GM04504 (cell line): ENCODE data around the gene C5orf63.
"Not testable (repeated sequence)": the region's sequence is repeated elsewhere in the genome, so short reads cannot be mapped to it uniquely, and the experiment has no call there.

Experiments used
- DNase-seq: peaks from one replicate; pipeline ENCODE4 v3.0.0-alpha.2; 2012; ENCODE audit warnings: low read depth

C5orf63 gene

GRCh38 chr5:127008300-127008975 lies 64.9 kb downstream of the C5orf63 start:
- DNase-seq: no peak

DNA sequence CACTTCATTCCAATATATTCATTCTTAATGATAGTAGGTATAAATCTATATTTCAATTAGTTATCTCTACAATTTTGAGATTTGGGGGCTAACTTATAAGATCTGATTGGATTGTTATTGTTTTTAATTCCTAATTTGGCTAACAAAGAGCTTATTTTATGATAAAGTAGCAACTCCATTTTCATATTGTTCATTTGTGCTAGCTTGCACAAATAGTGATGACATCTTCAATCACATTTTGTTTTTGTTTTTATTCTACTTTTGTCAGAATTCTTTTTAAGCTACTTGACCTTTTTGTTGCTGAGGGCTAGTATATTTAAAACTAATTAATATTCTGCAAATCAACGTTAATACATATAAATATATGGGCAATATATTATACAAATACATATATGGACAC lies 65.8 kb downstream of the C5orf63 start:
- DNase-seq: no peak

GRCh38 chr5:127006744-127007143 lies 66.6 kb downstream of the C5orf63 start:
- no peak for DNase-seq

- DNase-seq: not testable (repeated sequence)
Measured at GRCh38 chr5:127005282-127005681, 68.0 kb downstream of the C5orf63 start.

- no peak for DNase-seq
Measured at GRCh38 chr5:127004721-127005120, 68.6 kb downstream of the C5orf63 start.

GRCh38 chr5:127003798-127004495 lies 69.4 kb downstream of the C5orf63 start:
- DNase-seq: no peak

DNA sequence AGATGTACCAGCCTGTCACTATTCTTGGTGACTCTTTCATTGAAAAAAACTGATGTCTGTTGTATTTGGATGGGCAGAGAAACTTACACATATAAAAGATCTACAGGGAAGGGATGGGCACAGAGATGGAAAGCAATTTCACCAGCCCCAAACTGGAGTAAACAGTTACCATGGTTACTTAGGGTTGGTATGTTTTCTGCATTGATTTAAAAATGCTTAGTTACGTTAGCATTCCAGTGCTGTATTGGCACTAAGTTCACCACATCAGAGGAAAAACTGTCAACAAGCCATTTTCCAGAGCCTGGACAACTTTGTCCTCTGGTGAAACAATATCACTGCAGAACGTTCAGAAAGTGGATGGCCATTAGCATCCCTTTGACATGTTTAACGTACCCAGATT lies 70.9 kb downstream of the C5orf63 start:
- DNase-seq: no peak

DNA sequence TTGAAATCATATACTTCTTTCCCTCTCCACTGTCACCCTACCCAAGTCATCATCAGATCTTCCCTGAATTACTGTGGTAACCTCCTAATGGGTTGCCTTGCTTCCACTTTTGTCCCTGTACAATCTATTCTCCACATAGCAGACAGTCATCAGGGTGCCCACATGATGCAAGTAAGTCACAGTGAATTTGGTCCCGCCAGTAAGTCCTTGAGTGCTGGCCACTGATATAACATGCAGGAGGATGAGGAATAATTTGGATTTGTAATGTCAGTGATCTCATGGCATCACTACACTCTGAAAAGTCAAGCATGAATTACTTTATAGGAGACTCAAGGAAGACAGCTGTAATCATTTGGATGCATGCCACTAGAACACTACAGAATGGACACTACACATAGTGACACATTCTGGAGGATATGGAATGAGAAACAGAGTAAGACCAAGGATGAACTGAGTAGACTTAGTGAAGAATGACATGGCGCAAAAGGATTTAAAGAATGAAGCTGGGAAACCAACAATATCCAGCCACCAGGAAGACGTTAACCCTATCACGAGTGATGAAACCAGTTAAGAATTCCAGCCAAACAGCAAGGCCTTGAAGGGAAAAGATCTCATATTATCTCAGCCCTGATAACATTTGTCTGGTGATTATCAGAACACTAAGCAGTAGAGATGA lies 71.5 kb downstream of the C5orf63 start:
- peak; percentile 85 for DNase-seq
